ENCODE results near the gene ARID1B. TPM values are rescaled to one million over a fixed set of nuclear protein-coding genes. Genes with fewer than 3 reads are reported as not detected.

ARID1B gene
- total RNA-seq, 1 experiment from 2014 or later, result 91.7 TPM

DNA sequence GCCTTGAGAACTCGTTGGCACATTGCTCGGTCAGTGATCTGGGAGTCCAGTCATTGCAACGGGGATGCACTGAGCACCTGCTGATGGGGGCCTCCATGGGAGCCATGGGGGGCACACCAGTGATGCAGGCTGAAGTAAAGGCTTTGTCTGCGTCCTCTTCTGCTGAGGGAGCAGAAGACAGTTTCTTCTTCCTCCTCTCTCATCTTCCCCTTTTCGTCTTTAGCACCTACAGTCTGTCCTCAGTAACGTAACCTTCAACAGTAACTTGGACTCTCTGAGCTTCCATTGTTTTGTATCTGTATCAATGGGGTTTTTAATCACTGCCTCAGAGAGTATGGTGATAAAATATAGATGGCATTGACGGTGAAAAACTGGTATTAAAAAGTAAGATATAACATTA lies 306.2 kb downstream of the ARID1B start:
- H3K27ac ChIP-seq (ENCODE audit: low read length), result no peak overlapping the region
- in situ Hi-C loops (cut with HindIII; ENCODE audit: low pct_unique_long_range_greater_than_20kb, low sequenced_read_pairs), result no loop called here
- no peak for DNase-seq (ENCODE audit: low read depth, low spot score)
- ATAC-seq, result no peak
- H3K27me3 ChIP-seq (ENCODE audit: control insufficient read depth, insufficient read depth, low read length), result no peaks in the 10 kb centered on the region
- intact Hi-C loops (cut with micrococcal nuclease; ENCODE audit: unreplicated experiment), result no loop called here
- TF ChIP-seq, protein P1, sequence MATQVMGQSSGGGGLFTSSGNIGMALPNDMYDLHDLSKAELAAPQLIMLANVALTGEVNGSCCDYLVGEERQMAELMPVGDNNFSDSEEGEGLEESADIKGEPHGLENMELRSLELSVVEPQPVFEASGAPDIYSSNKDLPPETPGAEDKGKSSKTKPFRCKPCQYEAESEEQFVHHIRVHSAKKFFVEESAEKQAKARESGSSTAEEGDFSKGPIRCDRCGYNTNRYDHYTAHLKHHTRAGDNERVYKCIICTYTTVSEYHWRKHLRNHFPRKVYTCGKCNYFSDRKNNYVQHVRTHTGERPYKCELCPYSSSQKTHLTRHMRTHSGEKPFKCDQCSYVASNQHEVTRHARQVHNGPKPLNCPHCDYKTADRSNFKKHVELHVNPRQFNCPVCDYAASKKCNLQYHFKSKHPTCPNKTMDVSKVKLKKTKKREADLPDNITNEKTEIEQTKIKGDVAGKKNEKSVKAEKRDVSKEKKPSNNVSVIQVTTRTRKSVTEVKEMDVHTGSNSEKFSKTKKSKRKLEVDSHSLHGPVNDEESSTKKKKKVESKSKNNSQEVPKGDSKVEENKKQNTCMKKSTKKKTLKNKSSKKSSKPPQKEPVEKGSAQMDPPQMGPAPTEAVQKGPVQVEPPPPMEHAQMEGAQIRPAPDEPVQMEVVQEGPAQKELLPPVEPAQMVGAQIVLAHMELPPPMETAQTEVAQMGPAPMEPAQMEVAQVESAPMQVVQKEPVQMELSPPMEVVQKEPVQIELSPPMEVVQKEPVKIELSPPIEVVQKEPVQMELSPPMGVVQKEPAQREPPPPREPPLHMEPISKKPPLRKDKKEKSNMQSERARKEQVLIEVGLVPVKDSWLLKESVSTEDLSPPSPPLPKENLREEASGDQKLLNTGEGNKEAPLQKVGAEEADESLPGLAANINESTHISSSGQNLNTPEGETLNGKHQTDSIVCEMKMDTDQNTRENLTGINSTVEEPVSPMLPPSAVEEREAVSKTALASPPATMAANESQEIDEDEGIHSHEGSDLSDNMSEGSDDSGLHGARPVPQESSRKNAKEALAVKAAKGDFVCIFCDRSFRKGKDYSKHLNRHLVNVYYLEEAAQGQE (IDR thresholded peaks at IDR 0.05; ENCODE audit: insufficient read depth in 1 of 2, low read depth in 2 of 2, low read length in 1 of 2), result no peak
- no peak for TF ChIP-seq CTCF (IDR thresholded peaks at IDR 0.05)
- no peak for TF ChIP-seq SIN3A (IDR thresholded peaks at IDR 0.05; ENCODE audit: borderline replicate concordance, insufficient read depth, low read depth, low read length)
- TF ChIP-seq POLR2AphosphoS5 (IDR thresholded peaks at IDR 0.05; ENCODE audit: low read depth, low read length), result no peak
- no peak for TF ChIP-seq TCF7L2 (IDR thresholded peaks at IDR 0.05; ENCODE audit: low read depth, low read length)
- BruUV-seq (replicated peaks), result no TSS peak
- CTCF ChIA-PET, result no interaction called here
- H3K4me3 ChIP-seq (ENCODE audit: low read depth in 2 of 2, low read length in 2 of 2), result no peak overlapping the region
- 0 out of 2 replicates have a peak, but pooled peaks cover 3% of the 10 kb centered on the region for H3K36me3 ChIP-seq (ENCODE audit: control insufficient read depth, insufficient read depth, low read length)
- no peaks in the 10 kb centered on the region; the same call in 1 of the 2 replicates for H3K4me1 ChIP-seq (ENCODE audit: control insufficient read depth, insufficient read depth, low read length)
- POLR2A ChIA-PET, result no interaction called here
- H3K9me3 ChIP-seq (ENCODE audit: control insufficient read depth, insufficient read depth, low read depth, low read length), result no peaks in the 10 kb centered on the region

DNA sequence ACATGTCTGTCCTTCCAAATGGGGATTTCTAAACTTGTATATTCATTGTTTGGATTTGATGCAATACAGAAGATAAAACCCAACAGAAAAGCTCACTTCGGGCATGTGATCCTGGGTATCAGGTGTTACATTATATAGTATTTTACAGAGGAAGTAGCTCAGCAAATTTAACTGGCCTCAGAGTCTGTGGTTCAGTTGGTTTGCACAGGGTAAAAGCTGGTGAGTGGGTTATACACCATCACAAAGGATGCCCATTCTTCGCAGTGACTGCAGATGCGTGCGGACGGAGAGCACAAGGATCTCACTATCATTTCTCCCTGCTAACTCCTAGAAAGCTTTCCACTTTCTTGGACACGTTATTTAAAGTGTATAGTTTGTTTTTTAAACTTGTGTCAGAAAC lies 309.5 kb downstream of the ARID1B start:
- intact Hi-C loops (cut with micrococcal nuclease; ENCODE audit: unreplicated experiment), result no loop called here
- in situ Hi-C loops (cut with HindIII; ENCODE audit: low pct_unique_long_range_greater_than_20kb, low sequenced_read_pairs), result no loop called here
- Histone ChIP-seq H3K4me1 (ENCODE audit: control insufficient read depth, insufficient read depth, low read length) (peaks cover 5% of the 10 kb centered on the region; the same call in 1 of the 2 replicates), H3K27ac (ENCODE audit: low read length) (no peak overlapping the region), H3K36me3 (ENCODE audit: control insufficient read depth, insufficient read depth, low read length) (0 out of 2 replicates have a peak, but pooled peaks cover 3% of the 10 kb centered on the region), H3K27me3 (ENCODE audit: control insufficient read depth, insufficient read depth, low read length) (no peaks in the 10 kb centered on the region), H3K4me3 (ENCODE audit: low read depth in 2 of 2, low read length in 2 of 2) (no peak overlapping the region), H3K9me3 (ENCODE audit: control insufficient read depth, insufficient read depth, low read depth, low read length) (no peaks in the 10 kb centered on the region)
- TF ChIP-seq, protein P1 (IDR thresholded peaks at IDR 0.05; ENCODE audit: insufficient read depth in 1 of 2, low read depth in 2 of 2, low read length in 1 of 2), result no peak
- TF ChIP-seq POLR2AphosphoS5 (IDR thresholded peaks at IDR 0.05; ENCODE audit: low read depth, low read length), result no peak
- TF ChIP-seq CTCF (IDR thresholded peaks at IDR 0.05), result no peak
- no peak for TF ChIP-seq TCF7L2 (IDR thresholded peaks at IDR 0.05; ENCODE audit: low read depth, low read length)
- TF ChIP-seq SIN3A (IDR thresholded peaks at IDR 0.05; ENCODE audit: borderline replicate concordance, insufficient read depth, low read depth, low read length), result no peak
- DNase-seq (ENCODE audit: low read depth, low spot score) (no peak), ATAC-seq (no peak)
- BruUV-seq (replicated peaks), result no TSS peak
- POLR2A ChIA-PET, result no interaction called here
- CTCF ChIA-PET, result no interaction called here
